C4-2B (cell line): Measurements from ENCODE around the gene CALML4.

Source experiments
- ZFX ChIP-seq: fragments of 450-650 bp; IDR thresholded peaks from 2 replicates; pipeline ENCODE4 v1.6.1; 2017
- TF ChIP-seq, protein P1 (sequence below): fragments of 450-650 bp; conservative IDR thresholded peaks from 2 replicates; pipeline ENCODE4 v1.5.1; 2017; ENCODE audit warnings: mild to moderate bottlenecking

DNA sequence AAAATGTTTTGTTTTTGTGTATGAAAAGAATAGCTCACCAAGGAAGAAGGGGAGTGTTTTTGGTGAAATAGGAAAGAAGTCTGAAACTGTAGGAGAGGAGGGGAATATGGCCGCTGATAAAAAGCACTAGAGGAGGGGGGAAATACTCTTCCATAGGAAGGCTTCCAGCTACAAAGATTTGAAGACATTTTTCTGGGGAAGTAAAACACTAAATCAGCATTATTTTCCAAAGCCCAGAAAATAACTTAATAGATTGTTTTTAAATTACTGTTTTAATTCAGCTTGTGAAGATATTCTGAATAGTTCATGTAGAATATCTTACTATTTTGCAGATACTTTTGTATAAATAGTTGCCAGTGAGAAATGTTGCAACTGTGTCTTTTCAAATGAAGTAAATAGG lies 54.9 kb downstream of the CALML4 start:
- TF ChIP-seq, protein P1, sequence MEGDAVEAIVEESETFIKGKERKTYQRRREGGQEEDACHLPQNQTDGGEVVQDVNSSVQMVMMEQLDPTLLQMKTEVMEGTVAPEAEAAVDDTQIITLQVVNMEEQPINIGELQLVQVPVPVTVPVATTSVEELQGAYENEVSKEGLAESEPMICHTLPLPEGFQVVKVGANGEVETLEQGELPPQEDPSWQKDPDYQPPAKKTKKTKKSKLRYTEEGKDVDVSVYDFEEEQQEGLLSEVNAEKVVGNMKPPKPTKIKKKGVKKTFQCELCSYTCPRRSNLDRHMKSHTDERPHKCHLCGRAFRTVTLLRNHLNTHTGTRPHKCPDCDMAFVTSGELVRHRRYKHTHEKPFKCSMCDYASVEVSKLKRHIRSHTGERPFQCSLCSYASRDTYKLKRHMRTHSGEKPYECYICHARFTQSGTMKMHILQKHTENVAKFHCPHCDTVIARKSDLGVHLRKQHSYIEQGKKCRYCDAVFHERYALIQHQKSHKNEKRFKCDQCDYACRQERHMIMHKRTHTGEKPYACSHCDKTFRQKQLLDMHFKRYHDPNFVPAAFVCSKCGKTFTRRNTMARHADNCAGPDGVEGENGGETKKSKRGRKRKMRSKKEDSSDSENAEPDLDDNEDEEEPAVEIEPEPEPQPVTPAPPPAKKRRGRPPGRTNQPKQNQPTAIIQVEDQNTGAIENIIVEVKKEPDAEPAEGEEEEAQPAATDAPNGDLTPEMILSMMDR, result no peak
- no peak for TF ChIP-seq ZFX
